K562 treated with DMSO at 1 percent for 24 hours (cell line): ENCODE data around the gene MVD. TPM values are rescaled to one million over a fixed set of nuclear protein-coding genes. Genes with fewer than 3 reads are reported as not detected.

Source experiments
- total RNA-seq: library from RNA; unstranded; fragments of 300-600 nt; gene quantifications from 2 replicates; pipeline ENCODE4 v1.2.3, GENCODE V29; 2022; ENCODE audit warnings: low read depth; ENCODE audit not compliant: insufficient read depth

Gene MVD, protein sequence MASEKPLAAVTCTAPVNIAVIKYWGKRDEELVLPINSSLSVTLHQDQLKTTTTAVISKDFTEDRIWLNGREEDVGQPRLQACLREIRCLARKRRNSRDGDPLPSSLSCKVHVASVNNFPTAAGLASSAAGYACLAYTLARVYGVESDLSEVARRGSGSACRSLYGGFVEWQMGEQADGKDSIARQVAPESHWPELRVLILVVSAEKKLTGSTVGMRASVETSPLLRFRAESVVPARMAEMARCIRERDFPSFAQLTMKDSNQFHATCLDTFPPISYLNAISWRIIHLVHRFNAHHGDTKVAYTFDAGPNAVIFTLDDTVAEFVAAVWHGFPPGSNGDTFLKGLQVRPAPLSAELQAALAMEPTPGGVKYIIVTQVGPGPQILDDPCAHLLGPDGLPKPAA
- 131 and 151 TPM in 2 replicates for total RNA-seq

DNA sequence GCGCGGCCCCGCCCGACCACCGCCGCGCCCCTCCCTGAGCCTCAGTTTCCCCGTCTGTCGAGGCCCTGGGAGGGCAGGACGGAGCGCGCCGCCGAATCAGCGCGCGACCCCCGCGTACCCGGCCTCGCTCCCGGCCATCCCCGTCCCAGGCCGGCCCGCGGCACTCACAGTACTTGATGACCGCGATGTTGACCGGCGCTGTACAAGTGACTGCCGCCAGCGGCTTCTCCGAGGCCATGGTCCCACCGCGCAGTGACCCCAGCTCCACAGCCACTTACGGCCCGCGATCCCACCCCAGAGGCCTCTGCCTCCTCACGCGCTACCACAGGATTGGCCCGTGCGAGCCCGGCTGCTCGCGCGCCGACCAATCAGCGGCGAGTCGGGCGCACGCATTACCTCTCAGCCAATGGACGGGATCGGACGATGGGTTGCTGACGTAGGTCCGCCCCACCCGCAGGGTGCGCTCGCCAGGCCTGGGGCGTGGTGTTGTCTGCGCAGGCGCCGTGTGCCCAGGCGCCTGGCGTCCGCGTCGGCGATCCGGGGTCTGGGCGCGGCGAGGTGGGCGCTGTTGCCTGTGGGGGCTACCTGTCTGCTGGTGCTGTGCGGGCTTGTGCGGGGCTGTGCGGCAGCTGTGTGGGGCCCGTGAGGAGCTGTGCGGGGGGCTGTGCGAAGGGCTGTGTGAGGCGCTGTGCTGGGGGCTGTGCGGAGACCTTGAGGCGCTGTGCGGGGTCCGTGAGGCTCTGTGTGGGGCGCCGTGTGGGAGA lies at the start of gene MVD:
Gene MVD, minus strand, starts transcription at position 249 of the 764 bp plus-strand sequence. Its CDS starts 11 bp downstream, at position 238.

DNA sequence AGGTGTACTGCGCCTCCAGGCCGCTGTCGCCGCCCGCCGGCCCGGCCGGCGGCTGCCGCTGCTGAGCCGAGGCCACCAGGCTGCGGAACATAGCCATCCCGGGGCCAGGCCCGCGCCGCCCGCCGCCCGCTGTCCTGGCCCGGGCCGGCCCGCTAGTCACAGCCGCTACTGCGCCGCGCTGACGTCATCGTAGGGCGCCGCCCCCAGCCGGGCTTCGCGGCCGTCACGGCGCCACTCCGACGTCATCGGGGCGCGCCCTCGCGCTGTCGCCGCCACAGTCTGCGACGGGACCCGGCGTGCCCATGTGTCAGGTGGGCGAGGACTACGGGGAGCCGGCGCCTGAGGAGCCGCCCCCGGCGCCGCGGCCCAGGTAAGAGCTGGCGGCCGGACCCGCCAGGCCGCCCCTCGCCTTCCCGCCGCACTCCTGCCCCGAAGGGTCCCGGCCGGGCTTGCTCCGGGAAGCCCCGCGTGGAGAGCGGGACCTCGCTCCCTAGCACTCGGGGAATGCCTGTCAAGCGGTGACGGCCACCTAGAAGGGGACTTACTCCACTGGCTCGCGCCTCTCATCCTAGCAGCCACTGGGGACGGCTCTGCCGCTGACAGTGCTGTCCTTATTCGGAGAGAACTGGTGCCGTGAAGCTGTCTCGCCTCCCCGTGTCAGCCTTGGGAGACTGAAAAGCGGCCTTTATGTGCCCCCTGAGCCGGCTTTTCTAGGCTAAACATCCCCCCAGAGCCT lies 43.5 kb upstream of the MVD start, which contains the start of the genes CTU2 and RNF166:
Gene CTU2, plus strand, starts transcription at position 275 of the 736 bp plus-strand sequence. Its CDS starts 28 bp downstream, at position 303.
Gene RNF166, minus strand, starts transcription at position 180 of the 736 bp plus-strand sequence. Its CDS starts 83 bp downstream, at position 97.

DNA sequence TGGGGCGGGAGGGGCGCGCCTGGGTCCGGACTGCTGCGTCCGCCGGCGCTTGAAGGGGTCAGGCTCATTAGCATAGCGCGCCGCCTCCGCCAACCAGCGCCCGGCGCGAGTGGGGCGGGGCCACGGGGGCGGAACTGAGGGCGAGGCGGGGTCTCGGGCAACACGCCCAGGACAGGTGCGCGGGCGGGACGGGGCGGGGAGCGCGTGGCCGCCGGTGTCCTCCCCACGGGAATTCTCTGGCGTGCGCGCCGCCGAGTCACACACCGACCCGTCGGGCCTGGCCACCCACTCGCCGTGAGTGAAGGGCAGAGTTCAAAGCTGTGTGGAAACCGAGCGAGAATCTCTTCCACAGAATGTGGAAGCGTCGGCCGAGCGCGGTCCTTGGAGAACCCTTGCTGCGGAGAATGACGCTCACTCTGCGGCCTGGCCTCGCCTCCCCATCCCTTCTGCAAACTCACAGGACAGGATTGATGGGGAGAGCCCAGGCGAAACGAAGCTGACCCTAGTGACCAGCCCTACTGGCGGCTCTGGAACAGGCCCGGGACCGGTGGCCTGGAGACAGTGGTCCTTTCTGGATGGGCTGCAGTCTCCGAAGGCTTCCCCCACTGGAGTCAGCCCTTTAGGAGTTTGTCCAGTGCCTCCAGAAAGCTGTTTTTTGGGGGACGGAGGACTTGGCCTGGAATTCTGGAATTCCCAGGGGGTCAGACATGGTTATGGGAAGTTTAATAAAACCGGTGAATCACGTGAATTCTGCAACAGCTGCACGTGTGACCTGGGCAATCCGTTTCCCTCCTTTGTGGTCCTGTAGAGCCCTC lies 23.8 kb upstream of the MVD start, which contains the start of gene SNAI3:
Gene SNAI3, minus strand, starts transcription at position 69 of the 815 bp plus-strand sequence. CDS start 101 bp downstream, outside the sequence.

DNA sequence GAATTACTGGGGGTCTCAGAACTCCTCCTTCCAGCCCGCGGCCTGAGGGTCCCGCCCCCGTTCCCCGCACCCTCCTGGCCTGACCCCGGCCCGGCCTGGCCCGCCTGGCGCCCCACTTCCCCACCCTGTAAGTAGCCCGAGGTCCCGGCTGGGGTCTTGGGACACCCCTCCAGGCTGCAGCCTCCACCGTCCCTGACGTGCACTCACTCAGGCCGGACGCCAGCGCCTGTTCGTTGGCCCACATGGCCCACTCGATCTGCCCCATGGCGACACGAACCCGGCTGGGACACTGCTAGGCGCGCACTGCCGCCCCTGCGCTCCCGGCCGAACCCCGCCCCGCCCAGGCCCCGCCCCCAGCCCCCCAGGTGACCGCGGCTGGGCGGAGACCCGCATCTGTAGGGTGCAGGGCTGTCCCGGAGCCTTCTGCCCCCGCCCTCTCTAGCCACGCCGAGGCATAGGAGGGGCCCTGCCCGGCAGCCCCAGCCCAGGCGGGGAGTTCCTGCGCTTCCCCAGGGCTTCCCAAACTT lies 12.1 kb downstream of the MVD start, which contains the start of gene CYBA:
Gene CYBA, minus strand, starts transcription at position 305 of the 527 bp plus-strand sequence. Its CDS starts 40 bp downstream, at position 265.

DNA sequence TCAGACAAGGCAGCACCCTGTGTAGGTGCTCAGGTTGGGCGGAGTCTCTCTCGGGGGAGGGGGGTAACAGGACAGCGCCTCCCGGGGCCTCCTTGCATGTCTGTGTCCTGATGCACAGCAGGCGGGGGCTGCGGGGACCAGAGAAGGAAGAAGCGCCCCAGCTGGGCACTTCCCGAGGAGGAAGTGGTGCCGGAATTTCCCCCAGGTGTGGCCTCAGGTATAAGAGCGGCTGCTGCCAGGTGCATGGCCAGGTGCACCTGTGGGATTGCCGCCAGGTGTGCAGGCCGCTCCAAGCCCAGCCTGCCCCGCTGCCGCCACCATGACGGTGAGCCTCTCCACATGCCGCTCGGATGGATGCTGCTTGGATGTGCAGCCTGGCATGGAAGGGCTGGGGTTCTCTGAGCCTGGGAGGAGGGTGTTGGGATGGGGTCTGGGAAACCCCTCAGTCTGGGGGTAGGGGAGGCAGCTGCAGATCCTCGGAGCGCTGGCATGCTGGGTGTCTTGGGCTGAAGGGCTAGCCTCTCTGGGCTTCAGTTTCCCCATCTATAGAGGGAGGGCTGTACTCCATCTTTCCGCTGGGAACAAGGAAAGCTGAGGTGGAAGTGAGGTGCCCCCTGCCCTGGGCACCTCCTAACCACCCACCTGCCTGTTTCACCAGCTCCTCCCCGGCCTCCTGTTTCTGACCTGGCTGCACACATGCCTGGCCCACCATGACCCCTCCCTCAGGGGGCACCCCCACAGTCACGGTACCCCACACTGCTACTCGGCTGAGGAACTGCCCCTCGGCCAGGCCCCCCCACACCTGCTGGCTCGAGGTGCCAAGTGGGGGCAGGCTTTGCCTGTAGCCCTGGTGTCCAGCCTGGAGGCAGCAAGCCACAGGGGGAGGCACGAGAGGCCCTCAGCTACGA lies 24.3 kb downstream of the MVD start, which contains the start of gene IL17C:
Gene IL17C, plus strand, starts transcription at position 250 of the 908 bp plus-strand sequence. Its CDS starts 70 bp downstream, at position 320.

Other genes with a start within 250 kb of the MVD start
- 10.0 and 11.2 TPM in 2 replicates for gene ZFPM1, start 209.8 kb downstream of the MVD start, total RNA-seq
- 73.5 and 75.3 TPM in 2 replicates for gene ZC3H18, start 92.7 kb downstream of the MVD start, total RNA-seq
- gene IL17C, start 24.5 kb downstream of the MVD start, total RNA-seq: not detected in 2 replicates
- gene CYBA, start 12.0 kb downstream of the MVD start, total RNA-seq: 743 and 802 TPM in 2 replicates
- gene SNAI3, start 23.4 kb upstream of the MVD start, total RNA-seq: 3.4 and 3.6 TPM in 2 replicates
- gene RNF166, start 43.3 kb upstream of the MVD start, total RNA-seq: 67.0 and 75.1 TPM in 2 replicates
- gene CTU2, start 43.4 kb upstream of the MVD start, total RNA-seq: 31.7 and 41.7 TPM in 2 replicates
- 248 and 280 TPM in 2 replicates for gene PIEZO1, start 122.1 kb upstream of the MVD start, total RNA-seq
- gene CDT1, start 140.7 kb upstream of the MVD start, total RNA-seq: 241 and 305 TPM in 2 replicates
- 205 and 275 TPM in 2 replicates for gene APRT, start 148.8 kb upstream of the MVD start, total RNA-seq
- 14.2 and 16.1 TPM in 2 replicates for gene GALNS, start 193.9 kb upstream of the MVD start, total RNA-seq
- 54.7 and 72.0 TPM in 2 replicates for gene TRAPPC2L, start 194.0 kb upstream of the MVD start, total RNA-seq
- 0.70 TPM in 1 of 2 replicates, not detected in the other for gene PABPN1L, start 203.6 kb upstream of the MVD start, total RNA-seq